Breast epithelium (tissue), 3 donors: Measurements from ENCODE around the gene ARHGAP4.

Source experiments
- CTCF ChIP-seq, 3 donors: fragments of 450-650 bp; IDR thresholded peaks; one replicate each; pipeline ENCODE4 v1.5.1; 2016 to 2017; ENCODE audit warnings: antibody characterized with exemption in 3 of 3, mild to moderate bottlenecking in 3 of 3, moderate library complexity in 3 of 3
- POLR2A ChIP-seq: fragments of 450-650 bp; IDR thresholded peaks from one replicate; pipeline ENCODE4 v1.6.1; 2016; ENCODE audit warnings: antibody characterized with exemption, mild to moderate bottlenecking, moderate library complexity
- POLR2AphosphoS5 ChIP-seq, 3 donors: sonication (generic); formaldehyde crosslinking; IDR thresholded peaks; one replicate each; pipeline ENCODE4 v1.6.1; 2017; ENCODE audit warnings: antibody characterized with exemption in 3 of 3

GRCh38 chrX:153945956-153946943 is 20.2 kb upstream of the ARHGAP4 start:
- no peak for TF ChIP-seq POLR2AphosphoS5 (IDR thresholded peaks at IDR 0.05)
- no peak for TF ChIP-seq POLR2A
- TF ChIP-seq CTCF (IDR thresholded peaks at IDR 0.05), result no peak
